ENCODE measurements around the gene PLRG1.

PLRG1 gene

GRCh38 chr4:154560824-154561231, 10.6 kb upstream of the PLRG1 start:
- no peak overlapping the region for H3K27ac Mint-ChIP-seq
- no peak for DNase-seq (ENCODE audit: low spot score)
- no peaks in the 10 kb centered on the region for H3K36me3 Mint-ChIP-seq (ENCODE audit: low read depth)
- H3K9me3 Mint-ChIP-seq = no peaks in the 10 kb centered on the region
- H3K4me3 Mint-ChIP-seq = no peak overlapping the region
- peaks cover 4% of the 10 kb centered on the region for H3K27me3 Mint-ChIP-seq (ENCODE audit: low read depth)
- H3K4me1 Mint-ChIP-seq (ENCODE audit: low read depth) = no peaks in the 10 kb centered on the region

GRCh38 chr4:154560419-154560801, 10.2 kb upstream of the PLRG1 start:
- DNase-seq (ENCODE audit: low spot score) = no peak
- Mint-ChIP-seq H3K27ac (no peak overlapping the region), H3K9me3 (no peaks in the 10 kb centered on the region), H3K4me3 (no peak overlapping the region), H3K36me3 (ENCODE audit: low read depth) (no peaks in the 10 kb centered on the region), H3K27me3 (ENCODE audit: low read depth) (peaks cover 4% of the 10 kb centered on the region), H3K4me1 (ENCODE audit: low read depth) (no peaks in the 10 kb centered on the region)

GRCh38 chr4:154559494-154560418, 9.6 kb upstream of the PLRG1 start:
- Mint-ChIP-seq H3K27me3 (ENCODE audit: low read depth) (peaks cover 4% of the 10 kb centered on the region), H3K27ac (no peak overlapping the region), H3K36me3 (ENCODE audit: low read depth) (no peaks in the 10 kb centered on the region), H3K4me3 (no peak overlapping the region), H3K4me1 (ENCODE audit: low read depth) (no peaks in the 10 kb centered on the region), H3K9me3 (no peaks in the 10 kb centered on the region)
- no peak for DNase-seq (ENCODE audit: low spot score)

GRCh38 chr4:154559141-154559493, 8.9 kb upstream of the PLRG1 start:
- Mint-ChIP-seq H3K4me3 (no peak overlapping the region), H3K27me3 (ENCODE audit: low read depth) (peaks cover 4% of the 10 kb centered on the region), H3K27ac (no peak overlapping the region), H3K36me3 (ENCODE audit: low read depth) (no peaks in the 10 kb centered on the region), H3K9me3 (no peaks in the 10 kb centered on the region), H3K4me1 (ENCODE audit: low read depth) (no peaks in the 10 kb centered on the region)
- DNase-seq (ENCODE audit: low spot score) = no peak

GRCh38 chr4:154551872-154552686, 1.9 kb upstream of the PLRG1 start:
- peaks cover 7% of the 10 kb centered on the region for H3K36me3 Mint-ChIP-seq (ENCODE audit: low read depth)
- H3K4me3 Mint-ChIP-seq = no peak overlapping the region
- DNase-seq (ENCODE audit: low spot score) = peak; percentile 40
- H3K4me1 Mint-ChIP-seq (ENCODE audit: low read depth) = peaks cover 17% of the 10 kb centered on the region
- H3K27ac Mint-ChIP-seq = no peak overlapping the region
- H3K9me3 Mint-ChIP-seq = no peaks in the 10 kb centered on the region
- H3K27me3 Mint-ChIP-seq (ENCODE audit: low read depth) = no peaks in the 10 kb centered on the region

- Mint-ChIP-seq H3K27ac (no peak overlapping the region), H3K36me3 (ENCODE audit: low read depth) (peaks cover 43% of the 10 kb centered on the region)
Observed at GRCh38 chr4:154545689-154546088, 4.5 kb downstream of the PLRG1 start.

GRCh38 chr4:154542271-154542879, 7.8 kb downstream of the PLRG1 start:
- H3K27ac Mint-ChIP-seq = no peak overlapping the region
- peaks cover 56% of the 10 kb centered on the region for H3K36me3 Mint-ChIP-seq (ENCODE audit: low read depth)
- H3K4me1 Mint-ChIP-seq (ENCODE audit: low read depth) = peaks cover 3% of the 10 kb centered on the region
- no peaks in the 10 kb centered on the region for H3K9me3 Mint-ChIP-seq
- no peak for DNase-seq (ENCODE audit: low spot score)
- H3K27me3 Mint-ChIP-seq (ENCODE audit: low read depth) = no peaks in the 10 kb centered on the region
- H3K4me3 Mint-ChIP-seq = no peak overlapping the region

More at GRCh38 chr4:154545689-154546088, 4.5 kb downstream of the PLRG1 start:
- peaks cover 12% of the 10 kb centered on the region for H3K4me1 Mint-ChIP-seq (ENCODE audit: low read depth)
- no peaks in the 10 kb centered on the region for H3K9me3 Mint-ChIP-seq
- DNase-seq (ENCODE audit: low spot score) = no peak
- H3K27me3 Mint-ChIP-seq (ENCODE audit: low read depth) = no peaks in the 10 kb centered on the region
- H3K4me3 Mint-ChIP-seq = no peak overlapping the region

GRCh38 chr4:154534296-154534695, 15.9 kb downstream of the PLRG1 start:
- Mint-ChIP-seq H3K27me3 (ENCODE audit: low read depth) (peaks cover 6% of the 10 kb centered on the region), H3K36me3 (ENCODE audit: low read depth) (peaks cover 15% of the 10 kb centered on the region), H3K27ac (no peak overlapping the region), H3K4me3 (no peak overlapping the region), H3K9me3 (no peaks in the 10 kb centered on the region), H3K4me1 (ENCODE audit: low read depth) (no peaks in the 10 kb centered on the region)
- no peak for DNase-seq (ENCODE audit: low spot score)

- peaks cover 18% of the 10 kb centered on the region for H3K27me3 Mint-ChIP-seq (ENCODE audit: low read depth)
- DNase-seq (ENCODE audit: low spot score) = no peak
- H3K4me1 Mint-ChIP-seq (ENCODE audit: low read depth) = no peaks in the 10 kb centered on the region
- H3K27ac Mint-ChIP-seq = no peak overlapping the region
- H3K4me3 Mint-ChIP-seq = no peak overlapping the region
- no peaks in the 10 kb centered on the region for H3K9me3 Mint-ChIP-seq
- no peaks in the 10 kb centered on the region for H3K36me3 Mint-ChIP-seq (ENCODE audit: low read depth)
Observed at GRCh38 chr4:154529728-154530519, 20.3 kb downstream of the PLRG1 start.

GRCh38 chr4:154528869-154529268, 21.3 kb downstream of the PLRG1 start:
- Mint-ChIP-seq H3K27ac (no peak overlapping the region), H3K27me3 (ENCODE audit: low read depth) (peaks cover 18% of the 10 kb centered on the region), H3K36me3 (ENCODE audit: low read depth) (no peaks in the 10 kb centered on the region), H3K9me3 (no peaks in the 10 kb centered on the region), H3K4me1 (ENCODE audit: low read depth) (no peaks in the 10 kb centered on the region), H3K4me3 (no peak overlapping the region)
- no peak for DNase-seq (ENCODE audit: low spot score)

GRCh38 chr4:154527308-154527707, 22.9 kb downstream of the PLRG1 start:
- no peaks in the 10 kb centered on the region for H3K9me3 Mint-ChIP-seq
- no peak overlapping the region for H3K4me3 Mint-ChIP-seq
- DNase-seq (ENCODE audit: low spot score) = no peak
- no peaks in the 10 kb centered on the region for H3K4me1 Mint-ChIP-seq (ENCODE audit: low read depth)
- H3K36me3 Mint-ChIP-seq (ENCODE audit: low read depth) = no peaks in the 10 kb centered on the region
- H3K27me3 Mint-ChIP-seq (ENCODE audit: low read depth) = peaks cover 18% of the 10 kb centered on the region
- no peak overlapping the region for H3K27ac Mint-ChIP-seq

- peaks cover 18% of the 10 kb centered on the region for H3K27me3 Mint-ChIP-seq (ENCODE audit: low read depth)
- H3K27ac Mint-ChIP-seq = no peak overlapping the region
- H3K4me3 Mint-ChIP-seq = no peak overlapping the region
- H3K4me1 Mint-ChIP-seq (ENCODE audit: low read depth) = no peaks in the 10 kb centered on the region
- H3K36me3 Mint-ChIP-seq (ENCODE audit: low read depth) = no peaks in the 10 kb centered on the region
- no peak for DNase-seq (ENCODE audit: low spot score)
- no peaks in the 10 kb centered on the region for H3K9me3 Mint-ChIP-seq
Observed at GRCh38 chr4:154526151-154526550, 24.0 kb downstream of the PLRG1 start.

- no peaks in the 10 kb centered on the region for H3K9me3 Mint-ChIP-seq
- no peak overlapping the region for H3K27ac Mint-ChIP-seq
- H3K27me3 Mint-ChIP-seq (ENCODE audit: low read depth) = peaks cover 21% of the 10 kb centered on the region
- DNase-seq (ENCODE audit: low spot score) = no peak
- no peaks in the 10 kb centered on the region for H3K36me3 Mint-ChIP-seq (ENCODE audit: low read depth)
- H3K4me1 Mint-ChIP-seq (ENCODE audit: low read depth) = no peaks in the 10 kb centered on the region
- H3K4me3 Mint-ChIP-seq = no peak overlapping the region
Observed at GRCh38 chr4:154521607-154522006, 28.6 kb downstream of the PLRG1 start.
